ENCODE measurements around the gene TIAL1.

GRCh38 chr10:119543814-119544642 lies 52.7 kb downstream of the TIAL1 start:
- no peak for TF ChIP-seq MAX (IDR thresholded peaks at IDR 0.05; ENCODE audit: insufficient read depth, insufficient read length)
- no peak for TF ChIP-seq CTCF (IDR thresholded peaks at IDR 0.05; ENCODE audit: extremely low read depth in 1 of 2, insufficient read depth in 1 of 2, low read depth in 1 of 2, low read length in 2 of 2)
- no peak for TF ChIP-seq POLR2AphosphoS5 (IDR thresholded peaks at IDR 0.05; ENCODE audit: insufficient read depth, low read depth, low read length)
- TF ChIP-seq POLR2A (IDR thresholded peaks at IDR 0.05; ENCODE audit: low read depth, low read length) = no peak
- no peak for TF ChIP-seq MYC (IDR thresholded peaks at IDR 0.05; ENCODE audit: low read depth, low read length)

Measured in endothelial cell of umbilical vein (primary cell).